ENCODE results near the gene NUP93.

GRCh38 chr16:56841233-56841632 lies 111.3 kb downstream of the NUP93 start:
- TF ChIP-seq CTCF (IDR thresholded peaks at IDR 0.05) (no peak), POLR2AphosphoS5 (IDR thresholded peaks at IDR 0.05) (no peak), POLR2A (IDR thresholded peaks at IDR 0.05) (no peak)

Measured in prostate gland (tissue), 2 donors.